Measurements from ENCODE around the gene LINC00237. TPM values are rescaled to one million over a fixed set of nuclear protein-coding genes. Genes with fewer than 3 reads are reported as not detected.

Gene LINC00237
- total and polyA plus RNA-seq, 2 of the 8 experiments (the other 6 are each of a cell fraction or from before 2014, with no cell fraction given): 0.28 to 1.4 TPM

- Histone ChIP-seq H3K27me3 (replicated peaks in 1 of 4; ENCODE audit: control insufficient read depth in 3 of 4, extremely low read depth in 1 of 4, insufficient read depth in 3 of 4, low read length in 3 of 4) (no peaks in the 10 kb centered on the region; a peak in 2 of 7 replicates), H4K5ac (ENCODE audit: insufficient read length, low read depth, low read length) (no peak overlapping the region), H3K79me2 (ENCODE audit: control insufficient read depth in 1 of 2, insufficient read depth in 2 of 2, low read length in 2 of 2) (no peaks in the 10 kb centered on the region), H3K4me1 (replicated peaks in 1 of 4; ENCODE audit: control insufficient read depth in 3 of 4, insufficient read depth in 4 of 4, low read length in 3 of 4) (no peaks in the 10 kb centered on the region), H3K23me2 (ENCODE audit: low read depth, low read length) (no peaks in the 10 kb centered on the region), H2BK5ac (ENCODE audit: low read depth, low read length) (no peak overlapping the region), H3K9ac (replicated peaks in 1 of 4; ENCODE audit: extremely low read depth in 1 of 4, low read depth in 3 of 4, low read length in 3 of 4) (no peak overlapping the region), H4K20me1 (replicated peaks in 1 of 2; ENCODE audit: control insufficient read depth in 1 of 2, insufficient read depth in 2 of 2, low read length in 2 of 2) (no peaks in the 10 kb centered on the region), H2AK5ac (ENCODE audit: low read depth, low read length) (no peak overlapping the region), H2BK12ac (ENCODE audit: low read depth, low read length) (no peak overlapping the region), H2AFZ (ENCODE audit: low read length) (no peak overlapping the region), H3K4me2 (ENCODE audit: insufficient read depth in 1 of 2, low read depth in 2 of 2, low read length in 2 of 2) (no peak overlapping the region), H3K79me1 (ENCODE audit: low read depth, low read length) (no peaks in the 10 kb centered on the region), H2BK20ac (ENCODE audit: low read length) (no peak overlapping the region), H3K9me3 (ENCODE audit: insufficient read depth in 2 of 2, low read depth in 1 of 2, low read length in 1 of 2) (peaks cover 0 to 3% of the 10 kb centered on the region in 2 experiments; a peak in 1 of 4 replicates), H4K91ac (replicated peaks; ENCODE audit: insufficient read length, low read length) (no peak overlapping the region), H3K36me3 (ENCODE audit: control insufficient read depth in 2 of 4, insufficient read depth in 4 of 4, low read length in 3 of 4) (no peaks in the 10 kb centered on the region), H3K27ac (ENCODE audit: low read depth, low read length) (no peak overlapping the region), H2BK120ac (replicated peaks; ENCODE audit: low read depth, low read length) (no peak overlapping the region), H4K8ac (ENCODE audit: extremely low read depth, insufficient read depth, low read length) (no peak overlapping the region), H2BK15ac (ENCODE audit: low read length) (no peak overlapping the region), H3K4me3 (ENCODE audit: extremely low read depth in 1 of 4, insufficient read depth in 2 of 4, low read depth in 3 of 4, low read length in 4 of 4) (no peak overlapping the region), H3K23ac (ENCODE audit: insufficient read length) (no peak overlapping the region), H3K56ac (replicated peaks; ENCODE audit: insufficient read length, low read depth, low read length) (no peak overlapping the region), H3K18ac (ENCODE audit: extremely low read depth, low read length) (no peak overlapping the region), H3K14ac (ENCODE audit: insufficient read length) (no peak overlapping the region), H3K4ac (replicated peaks; ENCODE audit: insufficient read length, low read depth, low read length) (no peak overlapping the region)
- TF ChIP-seq MAFK (IDR thresholded peaks at IDR 0.05; ENCODE audit: low read depth, low read length): no peak
- no peak for TF ChIP-seq NRF1 (IDR thresholded peaks at IDR 0.05; ENCODE audit: low read depth, low read length)
- no peak for TF ChIP-seq TCF12 (IDR thresholded peaks at IDR 0.05; ENCODE audit: low read depth, low read length)
- no peak for TF ChIP-seq SP2 (IDR thresholded peaks at IDR 0.05; ENCODE audit: low read length)
- DNase-seq (ENCODE audit: low read depth in 1 of 2, low spot score in 2 of 2) (no peak), FAIRE-seq (no peak)
- 92% methylated on average over 4 of the region's 4 CpGs; no CpG with 5 or more reads in 1 of the 2 experiments for WGBS, 2 experiments (ENCODE audit: extremely low coverage in 1 of 2, insufficient coverage in 1 of 2, insufficient read length in 1 of 2, insufficient replicate concordance in 2 of 2, low coverage in 1 of 2, low lambda C conversion rate in 2 of 2, missing lambda C conversion rate in 1 of 2)
- CTCF ChIA-PET (ENCODE audit: partially characterized antibody): interaction anchor here (1.0 to 1.1 kb wide), 2 partner anchors 12 to 16 kb away, joined by 3 read pairs; no protein-coding TSS in a partner anchor
- POLR2A ChIA-PET (ENCODE audit: partially characterized antibody): interaction anchor here (1.6 kb wide), 1 partner anchor 72 kb away, joined by 3 read pairs; no protein-coding TSS in a partner anchor
Measured at GRCh38 chr20:21117521-21117920, 11.4 kb upstream of the LINC00237 start.
